Measurements from ENCODE around the gene EYS. TPM values are rescaled to one million over a fixed set of nuclear protein-coding genes. Genes with fewer than 3 reads are reported as not detected.

The EYS gene
- polyA plus RNA-seq, 1 experiment: not detected

GRCh38 chr6:65182681-65183080 is 524.3 kb downstream of the EYS start:
- Histone ChIP-seq H3K4me3 (ENCODE audit: low read depth, low read length) (no peak overlapping the region), H3K9me3 (ENCODE audit: control insufficient read depth, insufficient read depth, low read length) (no peaks in the 10 kb centered on the region), H3K27ac (ENCODE audit: low read depth, low read length) (no peak overlapping the region), H3K27me3 (ENCODE audit: control insufficient read depth, insufficient read depth, low read length) (no peaks in the 10 kb centered on the region)
- TF ChIP-seq, protein P1, sequence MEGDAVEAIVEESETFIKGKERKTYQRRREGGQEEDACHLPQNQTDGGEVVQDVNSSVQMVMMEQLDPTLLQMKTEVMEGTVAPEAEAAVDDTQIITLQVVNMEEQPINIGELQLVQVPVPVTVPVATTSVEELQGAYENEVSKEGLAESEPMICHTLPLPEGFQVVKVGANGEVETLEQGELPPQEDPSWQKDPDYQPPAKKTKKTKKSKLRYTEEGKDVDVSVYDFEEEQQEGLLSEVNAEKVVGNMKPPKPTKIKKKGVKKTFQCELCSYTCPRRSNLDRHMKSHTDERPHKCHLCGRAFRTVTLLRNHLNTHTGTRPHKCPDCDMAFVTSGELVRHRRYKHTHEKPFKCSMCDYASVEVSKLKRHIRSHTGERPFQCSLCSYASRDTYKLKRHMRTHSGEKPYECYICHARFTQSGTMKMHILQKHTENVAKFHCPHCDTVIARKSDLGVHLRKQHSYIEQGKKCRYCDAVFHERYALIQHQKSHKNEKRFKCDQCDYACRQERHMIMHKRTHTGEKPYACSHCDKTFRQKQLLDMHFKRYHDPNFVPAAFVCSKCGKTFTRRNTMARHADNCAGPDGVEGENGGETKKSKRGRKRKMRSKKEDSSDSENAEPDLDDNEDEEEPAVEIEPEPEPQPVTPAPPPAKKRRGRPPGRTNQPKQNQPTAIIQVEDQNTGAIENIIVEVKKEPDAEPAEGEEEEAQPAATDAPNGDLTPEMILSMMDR (IDR thresholded peaks at IDR 0.05; ENCODE audit: low read depth, low read length): no peak
- DNase-seq (ENCODE audit: low read depth, low spot score): no peak
- ChIA-PET CTCF (no interaction called here), POLR2A (no interaction called here)

DNA sequence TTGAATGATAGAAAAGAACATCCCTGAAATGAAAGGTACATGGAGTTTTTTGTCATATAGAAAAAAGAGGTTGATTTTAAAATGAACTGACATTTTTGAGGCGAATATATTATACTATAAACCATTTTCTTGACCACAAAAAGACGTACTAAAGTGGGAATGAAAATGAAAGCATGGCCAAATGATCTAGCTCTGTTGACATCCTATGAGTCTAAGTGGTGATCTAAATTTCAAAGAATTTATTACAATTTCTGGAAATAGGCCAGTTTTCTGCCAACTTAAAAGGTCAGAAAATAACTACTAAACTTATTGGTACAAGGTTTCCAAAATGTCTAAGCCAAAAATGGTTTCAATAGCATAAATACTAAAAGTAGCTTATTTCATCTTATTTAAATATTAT is 536.8 kb downstream of the EYS start:
- H3K9me3 ChIP-seq (ENCODE audit: control insufficient read depth, insufficient read depth, low read length): no peaks in the 10 kb centered on the region
- TF ChIP-seq, protein P1 (IDR thresholded peaks at IDR 0.05; ENCODE audit: low read depth, low read length): no peak
- no peak for DNase-seq (ENCODE audit: low read depth, low spot score)
- CTCF ChIA-PET: no interaction called here
- no peak overlapping the region for H3K27ac ChIP-seq (ENCODE audit: low read depth, low read length)
- POLR2A ChIA-PET: no interaction called here
- no peaks in the 10 kb centered on the region for H3K27me3 ChIP-seq (ENCODE audit: control insufficient read depth, insufficient read depth, low read length)
- H3K4me3 ChIP-seq (ENCODE audit: low read depth, low read length): no peak overlapping the region

- POLR2A ChIA-PET: no interaction called here
- DNase-seq (ENCODE audit: low read depth, low spot score): no peak
These were observed 545.4 kb downstream of the EYS start for GRCh38 chr6:65161661-65162060.

DNA sequence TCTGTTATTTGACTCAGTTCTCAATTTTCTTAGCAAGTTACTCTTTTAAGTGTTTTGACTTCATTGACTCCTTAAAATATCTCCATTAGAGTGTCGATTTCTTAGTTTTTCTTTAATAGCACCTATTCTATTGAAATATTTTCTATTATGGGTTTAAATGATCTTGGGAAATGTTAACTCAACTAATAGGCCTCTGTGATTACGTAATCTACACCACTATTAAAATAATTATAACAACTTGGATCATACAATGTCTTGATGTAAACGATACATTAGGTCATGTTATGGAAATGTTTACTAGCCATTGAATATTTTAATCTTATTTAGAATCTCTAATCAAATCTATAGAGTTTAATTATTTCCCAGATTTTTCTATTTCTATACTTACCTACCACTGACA is 550.0 kb downstream of the EYS start:
- no peak for DNase-seq (ENCODE audit: low read depth, low spot score)
- H3K9me3 ChIP-seq (ENCODE audit: control insufficient read depth, insufficient read depth, low read length): no peaks in the 10 kb centered on the region
- TF ChIP-seq, protein P1 (IDR thresholded peaks at IDR 0.05; ENCODE audit: low read depth, low read length): no peak
- H3K4me3 ChIP-seq (ENCODE audit: low read depth, low read length): no peak overlapping the region
- H3K27me3 ChIP-seq (ENCODE audit: control insufficient read depth, insufficient read depth, low read length): no peaks in the 10 kb centered on the region
- ChIA-PET CTCF (no interaction called here), POLR2A (no interaction called here)
- H3K27ac ChIP-seq (ENCODE audit: low read depth, low read length): no peak overlapping the region

More at GRCh38 chr6:65161661-65162060, 545.4 kb downstream of the EYS start:
- Histone ChIP-seq H3K27me3 (ENCODE audit: control insufficient read depth, insufficient read depth, low read length) (no peaks in the 10 kb centered on the region), H3K27ac (ENCODE audit: low read depth, low read length) (no peak overlapping the region), H3K4me3 (ENCODE audit: low read depth, low read length) (no peak overlapping the region), H3K9me3 (ENCODE audit: control insufficient read depth, insufficient read depth, low read length) (no peaks in the 10 kb centered on the region)
- CTCF ChIA-PET: no interaction called here
- TF ChIP-seq, protein P1 (IDR thresholded peaks at IDR 0.05; ENCODE audit: low read depth, low read length): no peak

DNA sequence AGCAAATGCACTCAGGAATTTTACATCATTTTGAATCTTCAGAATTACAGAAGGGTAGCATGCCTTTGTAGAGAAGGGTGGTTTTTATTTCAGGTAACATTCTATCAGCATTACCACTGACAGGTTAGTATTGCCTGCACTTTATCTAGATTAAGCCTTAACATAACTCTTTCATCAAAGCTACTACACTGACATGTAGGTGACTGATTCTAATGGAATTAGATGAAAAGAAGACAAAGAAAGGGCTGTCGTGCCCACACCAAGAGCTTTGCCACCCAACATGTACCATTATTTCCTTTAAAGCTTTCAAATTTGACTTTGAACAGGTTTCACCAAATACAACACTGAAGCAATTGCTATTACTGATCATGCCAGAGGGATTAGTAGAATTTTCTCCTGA is 551.9 kb downstream of the EYS start:
- TF ChIP-seq, protein P1 (IDR thresholded peaks at IDR 0.05; ENCODE audit: low read depth, low read length): no peak
- ChIA-PET CTCF (no interaction called here), POLR2A (no interaction called here)
- Histone ChIP-seq H3K27me3 (ENCODE audit: control insufficient read depth, insufficient read depth, low read length) (no peaks in the 10 kb centered on the region), H3K9me3 (ENCODE audit: control insufficient read depth, insufficient read depth, low read length) (no peaks in the 10 kb centered on the region), H3K4me3 (ENCODE audit: low read depth, low read length) (no peak overlapping the region), H3K27ac (ENCODE audit: low read depth, low read length) (no peak overlapping the region)
- DNase-seq (ENCODE audit: low read depth, low spot score): no peak

All from AG04450 (cell line).